Left ventricle myocardium superior (tissue), 1 donor: ENCODE measurements around the gene LGALS12. TPM values are rescaled to one million over a fixed set of nuclear protein-coding genes. Genes with fewer than 3 reads are reported as not detected.

Experiments used
- ATAC-seq: fragments of 200-7000 bp; cut with Tn5 transposase; one replicate; pipeline ENCODE4 v1.9.1; 2020; ENCODE audit warnings: mild to moderate bottlenecking, moderate library complexity
- DNase-seq: peaks from one replicate; pipeline ENCODE4 v3.0.0-alpha.2; 2020
- intact Hi-C: fragments of 100-400 bp; cut with micrococcal nuclease; formaldehyde crosslinking; loops from one replicate; pipeline ENCODE4 v1.11.0; 2022
- long read RNA-seq: library from polyadenylated mRNA; unstranded; transcript quantifications from one replicate; pipeline ENCODE4 v2.0.0, GENCODE V29; 2021
- total RNA-seq: library from RNA; stranded (reverse); fragmentation: NEBNext Ultra II Directional; extraction: Animal tissue kit (Norgen Biotek cat#: 25700); gene quantifications from one replicate; pipeline ENCODE4 v1.2.1, GENCODE V29; 2021
- donor health status: DM: no; HTN: yes; CAD: no; lungs with severe emphysema.

Gene LGALS12
- total RNA-seq: 0.72 TPM
- long read RNA-seq, partial matches to known transcripts: 1 of 1 reads
- long read RNA-seq, other reads (novel, unspliced or antisense): 0 of 1 reads

GRCh38 chr11:63505857-63506528 lies at the start of gene LGALS12:
Gene LGALS12 (plus strand): TSS chr11:63506084. CDS start chr11:63506459, 375 bp downstream.
- ATAC-seq (no peak), DNase-seq (no peak)
- intact Hi-C loops: no loop called here

GRCh38 chr11:63459586-63459985 lies 46.3 kb upstream of the LGALS12 start:
- DNase-seq (no peak), ATAC-seq (no peak)
- intact Hi-C loops: no loop called here

- no peak for DNase-seq
- ATAC-seq: no peak
- intact Hi-C loops: no loop called here
Observed at GRCh38 chr11:63462137-63462536, 43.7 kb upstream of the LGALS12 start.

GRCh38 chr11:63470311-63470710 lies 35.6 kb upstream of the LGALS12 start:
- ATAC-seq: no peak
- intact Hi-C loops: no loop called here
- no peak for DNase-seq

GRCh38 chr11:63472372-63472771 lies 33.5 kb upstream of the LGALS12 start:
- DNase-seq (no peak), ATAC-seq (no peak)
- intact Hi-C loops: no loop called here

GRCh38 chr11:63476618-63477017 lies 29.3 kb upstream of the LGALS12 start:
- intact Hi-C loops: loop anchor here (5.0 kb wide), 1 partner anchor 261 kb away; no protein-coding TSS in a partner anchor
- no peak for ATAC-seq
- no peak for DNase-seq

- ATAC-seq (peak; percentile 85), DNase-seq (no peak)
- intact Hi-C loops: loop anchor here (2.0 to 5.0 kb wide), 2 partner anchors 156 to 258 kb away; no protein-coding TSS in a partner anchor
Observed at GRCh38 chr11:63478896-63479295, 27.0 kb upstream of the LGALS12 start.

GRCh38 chr11:63480039-63480438 lies 25.8 kb upstream of the LGALS12 start:
- intact Hi-C loops: no loop called here
- ATAC-seq: no peak

GRCh38 chr11:63485777-63486176 lies 20.1 kb upstream of the LGALS12 start:
- no peak for ATAC-seq
- intact Hi-C loops: no loop called here

More at GRCh38 chr11:63480039-63480438, 25.8 kb upstream of the LGALS12 start:
- no peak for DNase-seq

GRCh38 chr11:63488789-63489188 lies 17.1 kb upstream of the LGALS12 start:
- intact Hi-C loops: no loop called here
- ATAC-seq: no peak

More at GRCh38 chr11:63485777-63486176, 20.1 kb upstream of the LGALS12 start:
- no peak for DNase-seq

GRCh38 chr11:63489879-63490278 lies 16.0 kb upstream of the LGALS12 start:
- intact Hi-C loops: no loop called here
- DNase-seq (no peak), ATAC-seq (no peak)

More at GRCh38 chr11:63488789-63489188, 17.1 kb upstream of the LGALS12 start:
- DNase-seq: no peak

- DNase-seq (peak; percentile 69), ATAC-seq (peak; percentile 88)
- intact Hi-C loops: no loop called here
Observed at GRCh38 chr11:63490551-63491239, 15.2 kb upstream of the LGALS12 start, which contains the start of gene PLAAT5. Gene PLAAT5 (minus strand): TSS chr11:63491167. CDS start chr11:63491034, 133 bp downstream.

- DNase-seq (no peak), ATAC-seq (no peak)
- intact Hi-C loops: no loop called here
Observed at GRCh38 chr11:63491240-63491587, 14.7 kb upstream of the LGALS12 start.

- intact Hi-C loops: no loop called here
- no peak for DNase-seq
- ATAC-seq: no peak
Observed at GRCh38 chr11:63491636-63492372, 14.1 kb upstream of the LGALS12 start.

- ATAC-seq: no peak
- intact Hi-C loops: no loop called here
- no peak for DNase-seq
Observed at GRCh38 chr11:63492441-63492840, 13.4 kb upstream of the LGALS12 start.

- intact Hi-C loops: no loop called here
- ATAC-seq: no peak
- DNase-seq: no peak
Observed at GRCh38 chr11:63493127-63493526, 12.8 kb upstream of the LGALS12 start.

- intact Hi-C loops: no loop called here
- no peak for DNase-seq
- no peak for ATAC-seq
Observed at GRCh38 chr11:63494975-63495374, 10.9 kb upstream of the LGALS12 start.

GRCh38 chr11:63499874-63500273 lies 6.0 kb upstream of the LGALS12 start:
- no peak for ATAC-seq
- DNase-seq: no peak
- intact Hi-C loops: no loop called here

- no peak for ATAC-seq
- no peak for DNase-seq
- intact Hi-C loops: no loop called here
Observed at GRCh38 chr11:63501236-63501635, 4.6 kb upstream of the LGALS12 start.
